Liver (tissue), 9 donors: ENCODE measurements around the gene ACTL8. TPM values are rescaled to one million over a fixed set of nuclear protein-coding genes. Genes with fewer than 3 reads are reported as not detected.

Source experiments
- DNase-seq: peaks from one replicate; pipeline ENCODE4 v3.0.0-alpha.2; 2017; ENCODE audit warnings: low spot score
- H3K27ac ChIP-seq, 2 donors: one replicate each; pipeline ENCODE4 v1.7.0; 2013; ENCODE audit warnings: inconsistent platforms in 2 of 2, low read length in 2 of 2, control low read depth in 1 of 2, low read depth in 1 of 2, mild to moderate bottlenecking in 1 of 2
- H3K27me3 ChIP-seq, 4 donors: one replicate each; pipeline versions ENCODE4 v1.6.1 to v1.7.0; 2013; ENCODE audit warnings: low read length in 3 of 4, inconsistent platforms in 1 of 4, mild to moderate bottlenecking in 1 of 4, moderate library complexity in 1 of 4; ENCODE audit not compliant: control insufficient read depth in 4 of 4, insufficient read depth in 4 of 4
- H3K36me3 ChIP-seq, 4 donors: one replicate each; pipeline versions ENCODE4 v1.6.1 to v1.7.0; 2013; ENCODE audit warnings: low read length in 3 of 4, mild to moderate bottlenecking in 3 of 4, low read depth in 1 of 4, moderate library complexity in 1 of 4; ENCODE audit not compliant: control insufficient read depth in 4 of 4, insufficient read depth in 3 of 4
- H3K4me1 ChIP-seq, 4 donors: one replicate each; pipeline versions ENCODE4 v1.6.1 to v1.7.0; 2013; ENCODE audit warnings: low read length in 3 of 4, mild to moderate bottlenecking in 3 of 4, moderate library complexity in 1 of 4; ENCODE audit not compliant: control insufficient read depth in 4 of 4, insufficient read depth in 4 of 4
- H3K4me3 ChIP-seq, 3 donors: one replicate each; pipeline versions ENCODE4 v1.6.1 to v1.7.0; 2013; ENCODE audit warnings: low read length in 3 of 3, control low read depth in 1 of 3, low read depth in 1 of 3, mild to moderate bottlenecking in 1 of 3
- H3K9ac ChIP-seq, 2 donors: one replicate each; pipeline ENCODE4 v1.7.0; 2013; ENCODE audit warnings: low read length in 2 of 2, mild to moderate bottlenecking in 2 of 2, moderate library complexity in 2 of 2, control low read depth in 1 of 2, low read depth in 1 of 2
- H3K9me3 ChIP-seq, 4 donors: one replicate each; pipeline versions ENCODE4 v1.6.1 to v1.7.0; 2013; ENCODE audit warnings: low read length in 3 of 4; ENCODE audit not compliant: control insufficient read depth in 4 of 4
- CTCF ChIP-seq: fragments of 150-350 bp; IDR thresholded peaks from 2 replicates; pipeline ENCODE4 v1.5.1; 2017; ENCODE audit warnings: improper control_type of control experiment, low read depth, low read length; ENCODE audit not compliant: missing input control
- EGR1 ChIP-seq, 2 donors: IDR thresholded peaks; 2 replicates each; pipeline ENCODE4 v1.6.1; 2016 to 2018; ENCODE audit warnings: antibody characterized with exemption in 2 of 2, low read depth in 2 of 2
- FOXA2 ChIP-seq: IDR thresholded peaks from 2 replicates; pipeline ENCODE4 v1.6.1; 2016; ENCODE audit warnings: antibody characterized with exemption
- MAX ChIP-seq: IDR thresholded peaks from 2 replicates; pipeline ENCODE4 v1.6.1; 2016; ENCODE audit warnings: antibody characterized with exemption
- NR2F2 ChIP-seq: IDR thresholded peaks from 2 replicates; pipeline ENCODE4 v1.6.1; 2016; ENCODE audit warnings: antibody characterized with exemption
- RAD21 ChIP-seq, 2 donors: IDR thresholded peaks; 2 replicates each; pipeline ENCODE4 v1.6.1; 2016; ENCODE audit warnings: antibody characterized with exemption in 2 of 2, mild to moderate bottlenecking in 2 of 2
- REST ChIP-seq: IDR thresholded peaks from 2 replicates; pipeline ENCODE4 v1.6.1; 2016; ENCODE audit warnings: antibody characterized with exemption, mild to moderate bottlenecking
- SP1 ChIP-seq: IDR thresholded peaks from 2 replicates; pipeline ENCODE4 v1.6.1; 2018; ENCODE audit warnings: antibody characterized with exemption, mild to moderate bottlenecking
- TAF1 ChIP-seq: conservative IDR thresholded peaks from 2 replicates; pipeline ENCODE4 v1.6.1; 2016; ENCODE audit warnings: antibody characterized with exemption, mild to moderate bottlenecking
- ZBTB33 ChIP-seq: IDR thresholded peaks from 2 replicates; pipeline ENCODE4 v1.6.1; 2016; ENCODE audit warnings: antibody characterized with exemption
- WGBS: extraction: QIAGEN DNeasy Blood & Tissue Kit; methylation state at CpG from one replicate; pipeline ENCODE4 v1.1.7; 2013; 5-methylcytosine and 5-hydroxymethylcytosine counted together
- polyA plus RNA-seq, 2 donors: library from polyadenylated mRNA; stranded (reverse) in 1 of 2; unstranded in 1 of 2; fragments of 200-250 nt in 1 of 2; fragments of >200 nt in 1 of 2; fragmentation: Nextera tagmentation in 1 of 2; extraction: Ambion mirVana in 1 of 2; gene quantifications; one replicate each; pipeline versions ENCODE4 v1.2.1 to v1.2.3, GENCODE V29; 2013 to 2015
- total RNA-seq, 2 donors: library from RNA; depleted of rRNA; stranded (reverse); fragments of >200 nt; gene quantifications; one replicate each; pipeline ENCODE4 v1.2.3, GENCODE V29; 2014
- donor health status: healthy.
- donor health status: healthy.
- donor health status: healthy.
- donor health status: healthy.
- donor health status: healthy.

Gene ACTL8
- total and polyA plus RNA-seq, 4 donors, result not detected

GRCh38 chr1:17797478-17797877 lies 42.3 kb downstream of the ACTL8 start:
- DNase-seq, result no peak
- Histone ChIP-seq H3K9me3 (no peaks in the 10 kb centered on the region), H3K36me3 (no peaks in the 10 kb centered on the region), H3K4me1 (no peaks in the 10 kb centered on the region), H3K4me3 (no peak overlapping the region), H3K27ac (no peak overlapping the region), H3K9ac (no peak overlapping the region), H3K27me3 (peaks cover 0 to 3% (median 0%) of the 10 kb centered on the region in 4 donors)
- TF ChIP-seq RAD21 (IDR thresholded peaks at IDR 0.05), result no peak
- 73% methylated on average over 8 of the region's 8 CpGs for WGBS

GRCh38 chr1:17798011-17798410 lies 42.9 kb downstream of the ACTL8 start:
- H3K27ac ChIP-seq, result no peak overlapping the region
- H3K4me1 ChIP-seq, result no peaks in the 10 kb centered on the region
- H3K27me3 ChIP-seq, result peaks cover 0 to 3% (median 0%) of the 10 kb centered on the region in 4 donors
- no peak overlapping the region for H3K9ac ChIP-seq
- H3K9me3 ChIP-seq, result no peaks in the 10 kb centered on the region
- no peaks in the 10 kb centered on the region for H3K36me3 ChIP-seq
- WGBS, result 64% methylated on average over 7 of the region's 7 CpGs
- H3K4me3 ChIP-seq, result no peak overlapping the region
- TF ChIP-seq ZBTB33, result no peak
- no peak for TF ChIP-seq CTCF
- no peak for TF ChIP-seq REST
- no peak for TF ChIP-seq SP1
- TF ChIP-seq FOXA2, result no peak
- TF ChIP-seq MAX, result no peak
- no peak for DNase-seq

GRCh38 chr1:17798799-17799382 lies 43.8 kb downstream of the ACTL8 start:
- TF ChIP-seq SP1, result no peak
- TF ChIP-seq EGR1 (IDR thresholded peaks at IDR 0.05; ENCODE audit: low read depth in 2 of 2), result no peak
- no peak for TF ChIP-seq CTCF
- no peak for TF ChIP-seq TAF1
- no peak for TF ChIP-seq MAX
- TF ChIP-seq ZBTB33, result no peak
- no peak for TF ChIP-seq NR2F2
- H3K27ac ChIP-seq, result no peak overlapping the region
- WGBS, result 76% methylated on average over 16 of the region's 16 CpGs

More at GRCh38 chr1:17798799-17799382, 43.8 kb downstream of the ACTL8 start:
- Histone ChIP-seq H3K27me3 (peaks cover 0 to 3% (median 0%) of the 10 kb centered on the region in 4 donors), H3K4me3 (no peak overlapping the region), H3K36me3 (no peaks in the 10 kb centered on the region), H3K9me3 (no peaks in the 10 kb centered on the region), H3K4me1 (no peaks in the 10 kb centered on the region), H3K9ac (no peak overlapping the region)
- DNase-seq, result no peak
